Testis (tissue), 3 donors: ENCODE results near the gene KLF3. TPM values are rescaled to one million over a fixed set of nuclear protein-coding genes. Genes with fewer than 3 reads are reported as not detected.

ENCODE experiments used
- DNase-seq: peaks from one replicate; pipeline ENCODE4 v3.0.0-alpha.2; 2019
- H3K27ac ChIP-seq, 2 donors: fragments of 200-600 bp; sonication (generic); one replicate each; pipeline ENCODE4 v1.5.1; 2019
- H3K27me3 ChIP-seq: fragments of 200-600 bp; sonication (generic); one replicate; pipeline ENCODE4 v1.5.1; 2019
- H3K36me3 ChIP-seq: fragments of 200-600 bp; sonication (generic); one replicate; pipeline ENCODE4 v1.5.1; 2017; ENCODE audit warnings: low read depth; ENCODE audit errors: missing control alignments
- H3K4me1 ChIP-seq: fragments of 200-600 bp; sonication (generic); one replicate; pipeline ENCODE4 v1.5.1; 2019
- H3K4me3 ChIP-seq, 2 donors: fragments of 200-600 bp; sonication (generic); one replicate each; pipeline ENCODE4 v1.5.1; 2017 to 2019
- H3K9me3 ChIP-seq: fragments of 200-600 bp; sonication (generic); one replicate; pipeline ENCODE4 v1.5.1; 2017
- CTCF ChIP-seq, 3 experiments: fragments of 450-650 bp in 2 of 3; fragments of 200-600 bp in 1 of 3; sonication (generic) in 1 of 3; IDR thresholded peaks; one replicate each; pipeline ENCODE4 v1.5.1; 2016 to 2019; ENCODE audit warnings: antibody characterized with exemption in 3 of 3, mild to moderate bottlenecking in 2 of 3, moderate library complexity in 1 of 3
- POLR2A ChIP-seq: fragments of 450-650 bp; IDR thresholded peaks from one replicate; pipeline ENCODE4 v1.6.1; 2017; ENCODE audit warnings: antibody characterized with exemption, mild to moderate bottlenecking, moderate library complexity
- WGBS, 2 donors: methylation state at CpG; one replicate each; pipeline ENCODE4 v1.1.5; 2018; 5-methylcytosine and 5-hydroxymethylcytosine counted together
- intact Hi-C: fragments of 100-400 bp; cut with DNase I; formaldehyde crosslinking; loops from one replicate; pipeline ENCODE4 v1.15.1; 2023; ENCODE audit warnings: low total_unique reads
- polyA plus RNA-seq: library from polyadenylated mRNA; stranded (reverse); fragments of 350-450 nt; fragmentation: Illumina TruSeq; extraction: RNeasy Lipid Tissue Mini Kit (QIAGEN cat#74804); gene quantifications from one replicate; pipeline ENCODE4 v1.2.3, GENCODE V29; 2014; ENCODE audit warnings: low read depth, low replicate concordance; ENCODE audit not compliant: insufficient read depth
- total RNA-seq, 2 donors: library from RNA; depleted of rRNA; stranded (reverse); fragments of >200 nt; gene quantifications; one replicate each; pipeline ENCODE4 v1.2.3, GENCODE V29; 2016

Gene KLF3
- total and polyA plus RNA-seq, 3 donors from 2014 or later: 16.4 to 24.6 (median 21.2) TPM

GRCh38 chr4:38717604-38718003 is 53.6 kb downstream of the KLF3 start:
- no peaks in the 10 kb centered on the region for H3K9me3 ChIP-seq
- no peak overlapping the region for H3K27ac ChIP-seq
- 44 to 52% methylated on average over 5 of the region's 5 CpGs for WGBS, 2 donors
- no peak for DNase-seq
- TF ChIP-seq POLR2A: no peak
- no peak for TF ChIP-seq CTCF (IDR thresholded peaks at IDR 0.05)
- intact Hi-C loops: no loop called here
- no peaks in the 10 kb centered on the region for H3K27me3 ChIP-seq
- H3K4me3 ChIP-seq: no peak overlapping the region
- no peaks in the 10 kb centered on the region for H3K36me3 ChIP-seq
- no peaks in the 10 kb centered on the region for H3K4me1 ChIP-seq

GRCh38 chr4:38723114-38723513 is 59.1 kb downstream of the KLF3 start:
- no peak for DNase-seq
- H3K27me3 ChIP-seq: no peaks in the 10 kb centered on the region
- H3K4me3 ChIP-seq: no peak overlapping the region
- no peaks in the 10 kb centered on the region for H3K9me3 ChIP-seq
- no peak overlapping the region for H3K27ac ChIP-seq
- no peaks in the 10 kb centered on the region for H3K4me1 ChIP-seq
- WGBS, 2 donors: 80 to 83% methylated on average over 4 of the region's 4 CpGs
- TF ChIP-seq POLR2A: no peak
- no peak for TF ChIP-seq CTCF (IDR thresholded peaks at IDR 0.05)
- no peaks in the 10 kb centered on the region for H3K36me3 ChIP-seq
- intact Hi-C loops: loop anchor here (10.0 kb wide), 1 partner anchor 538 kb away; no protein-coding TSS in a partner anchor

- WGBS, 2 donors: 79 to 87% methylated on average over 7 of the region's 7 CpGs
- Histone ChIP-seq H3K4me3 (no peak overlapping the region), H3K27ac (no peak overlapping the region), H3K4me1 (no peaks in the 10 kb centered on the region), H3K36me3 (no peaks in the 10 kb centered on the region), H3K9me3 (no peaks in the 10 kb centered on the region), H3K27me3 (no peaks in the 10 kb centered on the region)
- DNase-seq: no peak
- TF ChIP-seq POLR2A (no peak), CTCF (IDR thresholded peaks at IDR 0.05) (no peak)
- intact Hi-C loops: loop anchor here (10.0 kb wide), 1 partner anchor 539 kb away; no protein-coding TSS in a partner anchor
These were observed 59.9 kb downstream of the KLF3 start for GRCh38 chr4:38723726-38724474.

- WGBS, 2 donors: 92 to 94% methylated on average over 3 of the region's 3 CpGs
- intact Hi-C loops: loop anchor here (10.0 kb wide), 1 partner anchor 540 kb away; no protein-coding TSS in a partner anchor
- Histone ChIP-seq H3K9me3 (no peaks in the 10 kb centered on the region), H3K4me3 (no peak overlapping the region), H3K27me3 (no peaks in the 10 kb centered on the region), H3K27ac (no peak overlapping the region), H3K4me1 (no peaks in the 10 kb centered on the region), H3K36me3 (no peaks in the 10 kb centered on the region)
- no peak for DNase-seq
- TF ChIP-seq POLR2A (no peak), CTCF (IDR thresholded peaks at IDR 0.05) (no peak)
These were observed 60.4 kb downstream of the KLF3 start for GRCh38 chr4:38724475-38724808.
